Body of pancreas (tissue), 4 donors: ENCODE measurements around the gene MFSD2A. TPM values are rescaled to one million over a fixed set of nuclear protein-coding genes. Genes with fewer than 3 reads are reported as not detected.
A peak's percentile ranks its signal among the peaks of the same experiment; 100 is the strongest.

Experiments
- ATAC-seq: fragments of 150-250 bp; one replicate; pipeline ENCODE4 v1.9.1; 2016
- DNase-seq, 4 donors: peaks; one replicate each; pipeline ENCODE4 v3.0.0-alpha.2; 2019
- H3K27ac ChIP-seq, 4 donors: fragments of 200-600 bp; sonication (generic); 1 replicate in 3 of 4; 2 replicates in 1 of 4; pipeline versions ENCODE4 v1.5.1 to v1.6.1; 2016 to 2019; ENCODE audit warnings: mild to moderate bottlenecking in 1 of 4, mixed read lengths in 1 of 4, moderate library complexity in 1 of 4
- H3K27me3 ChIP-seq, 2 donors: fragments of 200-600 bp; sonication (generic); one replicate each; pipeline ENCODE4 v1.6.0; 2016; ENCODE audit warnings: mild to moderate bottlenecking in 1 of 2
- H3K36me3 ChIP-seq, 2 donors: fragments of 200-600 bp; sonication (generic); replicated peaks in 1 of 2; 2 replicates each; pipeline ENCODE4 v1.5.1; 2016; ENCODE audit warnings: low read depth in 2 of 2; ENCODE audit not compliant: insufficient read depth in 1 of 2
- H3K4me1 ChIP-seq: fragments of 200-600 bp; sonication (generic); one replicate; pipeline ENCODE4 v1.6.0; 2016
- H3K4me3 ChIP-seq, 2 donors: fragments of 200-600 bp; sonication (generic); 1 replicate in 1 of 2; 2 replicates in 1 of 2; pipeline ENCODE4 v1.5.1; 2016 to 2019
- H3K9me3 ChIP-seq, 3 donors: fragments of 200-600 bp; sonication (generic); 1 replicate in 2 of 3; 2 replicates in 1 of 3; pipeline ENCODE4 v1.5.1; 2016
- CTCF ChIP-seq, 7 experiments: fragments of 450-650 bp in 4 of 7; fragments of 200-600 bp in 3 of 7; sonication (generic) in 3 of 7; IDR thresholded peaks; one replicate each; pipeline ENCODE4 v1.5.1; 2016 to 2019; ENCODE audit warnings: antibody characterized with exemption in 7 of 7
- POLR2A ChIP-seq, 3 donors: fragments of 450-650 bp; IDR thresholded peaks; one replicate each; pipeline ENCODE4 v1.6.1; 2016; ENCODE audit warnings: antibody characterized with exemption in 3 of 3, mild to moderate bottlenecking in 2 of 3
- WGBS, 2 donors: methylation state at CpG; one replicate each; pipeline ENCODE4 v1.1.5; 2017; 5-methylcytosine and 5-hydroxymethylcytosine counted together
- intact Hi-C: fragments of 100-400 bp; cut with DNase I; formaldehyde crosslinking; loops from one replicate; pipeline ENCODE4 v1.15.1; 2023
- total RNA-seq, 2 donors: library from RNA; depleted of rRNA; stranded (reverse); fragments of >200 nt; gene quantifications; one replicate each; pipeline ENCODE4 v1.1.0, GENCODE V29; 2016

MFSD2A gene
- total RNA-seq, 2 donors from 2014 or later: 0.33 to 0.52 TPM

GRCh38 chr1:39928809-39929587, 25.9 kb upstream of the MFSD2A start:
- no peaks in the 10 kb centered on the region for H3K9me3 ChIP-seq
- H3K27me3 ChIP-seq: no peaks in the 10 kb centered on the region
- DNase-seq: no peak
- TF ChIP-seq CTCF (IDR thresholded peaks at IDR 0.05) (no peak), POLR2A (IDR thresholded peaks at IDR 0.05) (no peak)
- intact Hi-C loops: no loop called here
- peaks cover 21% of the 10 kb centered on the region for H3K4me1 ChIP-seq
- no peak overlapping the region for H3K4me3 ChIP-seq
- no peak for ATAC-seq
- H3K27ac ChIP-seq: no peak overlapping the region
- WGBS, 2 donors: 68 to 77% methylated on average over 5 to 7 of the region's 7 CpGs
- no peaks in the 10 kb centered on the region for H3K36me3 ChIP-seq

- peaks cover 17% of the 10 kb centered on the region for H3K4me1 ChIP-seq
- 11 to 13% methylated on average over 11 to 12 of the region's 12 CpGs for WGBS, 2 donors
- ATAC-seq: peak; percentile 92
Observed at GRCh38 chr1:39933956-39934941, 20.7 kb upstream of the MFSD2A start.

GRCh38 chr1:39936724-39937491, 18.0 kb upstream of the MFSD2A start:
- ATAC-seq (no peak), DNase-seq (peak in 1 of 4 donors; percentile 51)
- WGBS, 2 donors: 83 to 100% methylated on average over 2 of the region's 2 CpGs
- no peaks in the 10 kb centered on the region for H3K36me3 ChIP-seq
- no peak for TF ChIP-seq CTCF (IDR thresholded peaks at IDR 0.05)
- no peak for TF ChIP-seq POLR2A (IDR thresholded peaks at IDR 0.05)
- H3K27me3 ChIP-seq: no peaks in the 10 kb centered on the region
- no peak overlapping the region for H3K4me3 ChIP-seq
- H3K4me1 ChIP-seq: peaks cover 17% of the 10 kb centered on the region
- intact Hi-C loops: no loop called here
- H3K27ac ChIP-seq: peak overlapping the region in 1 of 4 donors; percentile 5
- no peaks in the 10 kb centered on the region for H3K9me3 ChIP-seq

More at GRCh38 chr1:39933956-39934941, 20.7 kb upstream of the MFSD2A start:
- Histone ChIP-seq H3K36me3 (no peaks in the 10 kb centered on the region), H3K27ac (peak overlapping the region; percentile 34 to 84 (median 72)), H3K4me3 (no peak overlapping the region), H3K27me3 (no peaks in the 10 kb centered on the region), H3K9me3 (no peaks in the 10 kb centered on the region)
- intact Hi-C loops: no loop called here
- DNase-seq: peak; percentile 64 to 93 (median 83)
- TF ChIP-seq CTCF (IDR thresholded peaks at IDR 0.05): no peak
- TF ChIP-seq POLR2A (IDR thresholded peaks at IDR 0.05): no peak

GRCh38 chr1:39938856-39939255, 16.1 kb upstream of the MFSD2A start:
- H3K36me3 ChIP-seq: no peaks in the 10 kb centered on the region
- H3K4me3 ChIP-seq: no peak overlapping the region
- TF ChIP-seq CTCF (IDR thresholded peaks at IDR 0.05) (no peak), POLR2A (IDR thresholded peaks at IDR 0.05) (no peak)
- 94% methylated on average over 8 of the region's 8 CpGs for WGBS, 2 donors
- H3K9me3 ChIP-seq: no peaks in the 10 kb centered on the region
- intact Hi-C loops: no loop called here
- no peak for DNase-seq
- no peaks in the 10 kb centered on the region for H3K27me3 ChIP-seq
- H3K4me1 ChIP-seq: peaks cover 10% of the 10 kb centered on the region
- no peak overlapping the region for H3K27ac ChIP-seq
- ATAC-seq: no peak
